EH (cell line): ENCODE results near the gene MICALL1.
"Not testable (repeated sequence)": the region's sequence is repeated elsewhere in the genome, so short reads cannot be mapped to it uniquely, and the experiment has no call there.

Experiments
- DNase-seq: peaks from one replicate; pipeline ENCODE4 v3.0.0-alpha.2; 2015; ENCODE audit warnings: low read depth

Gene MICALL1

DNA sequence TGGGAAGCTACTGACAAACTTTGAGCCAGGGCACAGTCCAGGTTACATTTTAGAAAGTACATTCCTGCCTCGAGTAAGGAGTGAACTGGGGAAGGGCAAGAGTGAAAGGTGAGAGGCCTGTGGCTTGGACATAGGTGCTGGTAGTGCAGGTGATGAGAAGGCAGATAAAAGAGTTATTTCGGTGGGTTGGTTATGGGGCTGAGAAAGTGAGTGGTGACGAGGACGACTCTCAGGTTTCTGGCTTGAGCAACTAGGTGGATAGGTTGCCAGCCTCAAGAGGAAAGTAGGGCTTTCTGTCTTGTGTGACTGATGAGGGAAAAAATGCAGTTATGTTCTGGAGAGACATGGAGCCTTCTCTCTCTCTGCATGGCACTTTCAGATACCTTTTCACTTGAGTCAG is 51.1 kb downstream of the MICALL1 start:
- DNase-seq: no peak

DNA sequence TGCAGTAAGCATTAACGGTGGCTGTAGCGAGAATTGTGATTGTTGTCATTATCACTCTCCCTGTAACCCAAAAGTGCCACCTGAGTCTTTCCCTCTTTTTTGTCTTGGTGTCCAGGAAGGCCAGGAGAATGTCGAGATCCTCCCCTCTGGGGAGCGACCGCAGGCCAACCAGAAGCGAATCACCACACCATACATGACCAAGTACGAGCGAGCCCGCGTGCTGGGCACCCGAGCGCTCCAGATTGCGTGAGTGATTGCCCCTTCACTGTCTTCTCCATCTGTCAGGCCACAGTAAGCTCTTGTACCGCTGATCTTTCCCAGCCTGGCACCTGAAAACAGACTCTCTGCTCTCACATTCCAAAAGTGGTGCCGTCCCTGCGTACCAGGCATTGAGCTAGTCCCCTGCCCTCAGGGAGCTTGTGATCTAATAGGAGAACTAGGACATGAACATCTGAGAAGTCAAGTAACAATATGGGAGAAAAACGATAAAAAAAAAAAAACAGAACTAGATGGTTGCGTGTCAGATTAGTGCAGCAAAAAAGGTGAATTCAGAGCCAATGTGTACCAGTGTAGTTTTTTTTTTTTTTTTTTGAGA is 53.2 kb downstream of the MICALL1 start:
- DNase-seq: no peak

DNA sequence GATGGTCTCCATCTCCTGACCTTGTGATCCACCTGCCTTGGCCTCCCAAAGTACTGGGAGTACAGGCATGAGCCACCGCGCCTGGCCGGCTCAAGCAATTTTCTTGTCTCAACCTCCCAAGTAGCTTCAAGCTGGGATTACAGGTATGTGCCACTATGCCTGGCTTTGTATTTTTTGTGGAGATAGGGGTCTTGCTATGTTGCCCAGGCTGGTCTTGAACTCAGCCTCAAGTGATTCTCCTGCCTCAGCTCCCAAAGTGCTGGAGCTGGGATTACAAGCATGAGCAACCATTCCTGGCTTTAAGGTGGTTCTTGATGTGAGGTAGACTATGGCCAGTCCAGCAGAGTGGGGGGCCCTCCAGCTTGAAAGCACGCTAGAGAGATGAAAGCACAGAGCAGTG is 55.0 kb downstream of the MICALL1 start:
- no peak for DNase-seq

DNA sequence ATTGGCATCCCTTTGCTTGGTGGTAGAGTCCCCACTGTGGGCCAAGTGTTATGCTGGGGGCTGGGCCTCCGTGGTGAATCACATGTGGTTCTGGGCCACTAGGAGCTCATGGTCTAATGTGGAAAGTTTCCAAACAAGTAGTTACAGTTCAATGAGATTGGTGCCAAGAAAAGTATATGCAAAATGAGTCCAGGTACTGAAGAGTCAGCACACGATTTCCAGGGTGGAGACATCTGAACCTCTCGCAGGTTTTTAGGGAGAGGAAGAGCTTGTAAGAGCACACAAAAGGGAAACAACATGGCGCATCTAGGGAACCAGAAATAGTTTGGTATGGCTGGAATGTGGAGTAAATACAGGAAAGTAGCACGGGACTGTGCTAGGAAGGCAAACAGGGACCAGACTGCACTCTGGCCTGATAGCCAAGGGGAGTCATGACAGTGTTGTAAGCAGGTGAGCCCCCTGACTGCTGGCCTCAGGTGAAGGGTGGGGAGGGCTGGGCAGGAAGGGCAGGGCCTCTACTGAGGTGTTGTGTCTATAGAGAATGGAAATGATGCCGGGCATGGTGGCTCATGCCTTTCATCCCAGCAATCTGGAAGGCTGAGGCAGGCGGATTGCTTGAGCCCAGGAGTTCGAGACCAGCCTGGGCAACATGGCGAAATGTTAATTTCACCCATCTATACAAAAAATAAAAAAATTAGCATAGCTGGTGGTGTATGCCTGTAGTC is 60.0 kb downstream of the MICALL1 start:
- peak; percentile 51 for DNase-seq

DNA sequence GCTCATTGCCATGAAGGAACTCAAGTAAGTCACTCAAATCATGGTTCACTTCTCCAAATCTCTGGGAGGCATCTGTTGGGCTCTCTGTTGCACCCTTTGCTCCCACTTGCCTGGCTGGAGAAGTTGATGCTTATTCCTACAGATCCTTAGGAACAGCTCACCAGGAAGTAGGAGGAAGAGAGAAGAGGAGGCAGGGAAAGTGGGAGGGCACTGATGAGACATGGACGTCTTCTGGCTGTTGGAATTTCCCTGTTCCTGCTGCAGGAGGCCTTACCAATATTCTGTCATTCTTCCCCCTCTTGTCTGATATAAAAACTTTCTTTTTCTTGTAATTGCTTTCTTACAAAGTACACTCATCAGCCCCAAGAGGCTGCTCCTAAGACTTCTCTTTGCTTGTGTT is 61.0 kb downstream of the MICALL1 start:
- DNase-seq: no peak

DNA sequence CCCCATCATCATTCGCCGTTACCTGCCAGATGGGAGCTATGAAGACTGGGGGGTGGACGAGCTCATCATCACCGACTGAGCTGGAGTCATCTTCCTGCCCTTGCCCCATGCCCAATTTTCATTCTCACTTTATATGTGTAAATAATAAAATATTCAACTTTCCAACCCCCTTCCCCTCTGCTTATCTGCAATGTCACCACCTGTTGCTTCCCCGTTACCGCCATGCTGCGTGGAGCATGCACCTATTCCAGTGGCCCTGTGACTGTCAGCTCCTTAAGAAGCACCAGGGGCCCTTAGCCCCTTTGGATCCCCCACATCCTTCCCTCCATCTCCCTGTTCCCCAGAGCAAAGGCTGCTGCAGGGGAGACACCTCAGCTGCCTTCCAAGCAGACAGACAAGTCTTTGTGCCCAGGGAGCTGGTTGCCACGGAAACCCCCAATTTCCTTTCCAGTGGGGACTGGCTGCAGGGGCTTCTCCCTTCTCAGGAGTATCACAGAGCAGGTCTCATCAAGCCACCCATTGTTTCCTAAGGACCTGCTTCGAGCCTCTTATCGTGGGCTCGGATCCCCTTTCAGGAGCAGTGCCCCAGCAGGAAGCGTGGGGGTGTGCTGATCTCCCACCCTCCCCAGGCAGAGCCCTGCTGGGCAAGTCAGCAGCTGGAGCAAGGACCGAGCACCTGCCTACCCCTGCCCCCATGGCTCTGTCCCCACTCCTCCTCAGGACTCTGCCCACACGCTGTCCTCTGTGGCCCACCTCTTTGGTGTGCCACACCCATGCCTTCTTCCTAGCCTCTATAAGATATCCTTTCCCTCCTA is 61.7 kb downstream of the MICALL1 start:
- no peak for DNase-seq

DNA sequence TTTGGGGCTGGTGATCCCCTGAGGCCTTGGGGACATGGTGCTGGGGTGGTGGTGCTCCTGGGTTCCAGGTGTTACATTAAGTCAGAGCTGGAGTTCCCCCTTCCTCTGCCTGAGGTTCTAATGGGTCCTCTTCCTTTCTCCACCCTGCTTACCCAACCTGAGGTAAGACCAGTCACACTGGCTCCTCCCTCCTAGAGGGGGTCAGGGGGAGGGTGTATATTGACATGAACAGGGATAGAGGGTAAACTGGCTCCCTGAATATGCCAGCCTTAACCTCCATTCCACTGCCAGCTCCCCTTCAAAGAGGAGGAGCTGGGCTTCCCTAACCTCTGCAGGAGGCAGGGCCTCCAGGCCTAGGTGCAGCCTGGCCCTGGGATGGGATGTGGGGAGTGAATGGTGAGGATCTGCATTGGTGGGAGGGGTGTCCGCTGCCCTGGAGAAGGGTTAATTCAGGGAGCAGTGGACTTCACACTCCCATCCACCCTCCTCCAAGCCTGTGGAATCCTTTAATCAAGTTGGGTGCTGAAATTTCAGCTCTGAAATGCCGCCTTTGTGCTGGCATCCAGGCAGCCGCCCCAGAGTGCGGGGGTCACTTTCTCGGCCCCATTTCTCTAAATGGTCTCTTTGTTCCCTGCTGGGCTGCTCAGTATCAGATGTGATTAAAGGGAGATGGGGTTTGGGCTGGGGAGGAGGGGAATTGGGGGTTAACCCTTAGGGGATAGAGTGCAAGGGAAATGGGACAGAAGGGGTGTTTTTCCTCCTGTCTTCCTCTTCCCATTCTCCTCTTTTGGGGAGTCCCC is 62.6 kb downstream of the MICALL1 start:
- no peak for DNase-seq

DNA sequence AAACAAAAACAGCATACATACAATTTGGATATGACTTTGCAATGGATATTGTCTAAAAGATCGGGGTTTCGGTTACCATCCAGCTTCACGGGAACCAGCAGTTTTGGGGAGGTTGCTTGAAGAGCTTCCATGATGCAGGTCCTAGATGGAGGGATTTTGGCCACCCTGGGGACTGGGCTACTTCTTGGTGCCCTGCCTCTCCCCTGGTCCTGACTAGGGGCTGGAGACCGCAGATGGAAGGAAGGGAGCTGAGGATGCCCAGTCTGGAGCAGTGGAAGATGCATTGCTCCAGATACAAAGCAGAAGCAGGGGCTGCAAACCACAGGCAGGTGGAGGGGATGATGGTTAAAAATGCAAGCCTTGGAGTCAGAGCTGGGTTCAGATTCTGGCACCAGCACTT is 64.8 kb downstream of the MICALL1 start:
- DNase-seq: no peak

DNA sequence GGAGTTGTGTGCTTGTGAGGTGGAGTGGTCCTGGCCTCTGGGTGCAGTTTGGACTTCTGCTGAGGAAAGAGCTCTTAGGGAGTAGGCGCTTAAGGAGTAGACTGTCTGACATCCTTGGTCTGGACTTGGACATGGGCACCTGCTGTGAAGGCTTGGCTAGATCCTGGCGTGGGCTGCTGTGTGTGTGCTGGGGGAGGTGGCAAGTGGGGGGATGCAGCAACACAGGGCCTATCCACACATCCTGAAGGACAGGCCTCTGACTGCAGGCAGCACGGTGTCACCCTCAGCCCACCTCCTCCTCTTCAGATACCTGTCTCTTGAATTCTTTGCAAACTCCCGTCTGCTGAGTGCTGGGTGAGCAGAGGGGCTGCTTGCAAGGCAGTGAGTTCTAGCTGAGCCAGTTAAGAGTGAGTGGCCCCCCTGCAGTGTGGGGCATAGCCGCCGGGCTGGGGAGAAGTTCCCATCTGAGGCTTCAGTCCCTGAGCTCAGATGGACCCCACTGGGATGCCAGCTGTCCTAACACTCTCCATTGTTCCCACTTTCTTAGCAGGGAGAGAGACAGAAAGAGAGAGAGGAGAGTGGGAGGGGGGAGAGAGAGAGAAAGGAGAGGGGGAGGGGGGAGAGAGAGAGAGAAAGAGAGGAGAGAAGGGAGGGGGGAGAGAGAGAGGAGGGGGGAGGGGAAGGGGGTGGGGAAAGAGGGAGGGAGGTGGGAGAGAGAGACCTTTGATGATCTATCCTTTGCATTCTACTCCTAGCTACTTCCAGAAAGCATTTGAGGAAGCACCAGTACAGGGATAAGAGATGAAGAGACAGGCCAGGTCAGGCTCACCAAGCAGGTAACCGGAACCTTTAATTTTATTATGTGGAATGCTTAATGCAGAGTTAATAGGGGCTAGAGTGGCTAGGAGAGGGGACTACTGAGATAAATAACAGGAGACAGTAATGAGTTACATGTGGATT is 65.7 kb downstream of the MICALL1 start:
- DNase-seq: no peak

DNA sequence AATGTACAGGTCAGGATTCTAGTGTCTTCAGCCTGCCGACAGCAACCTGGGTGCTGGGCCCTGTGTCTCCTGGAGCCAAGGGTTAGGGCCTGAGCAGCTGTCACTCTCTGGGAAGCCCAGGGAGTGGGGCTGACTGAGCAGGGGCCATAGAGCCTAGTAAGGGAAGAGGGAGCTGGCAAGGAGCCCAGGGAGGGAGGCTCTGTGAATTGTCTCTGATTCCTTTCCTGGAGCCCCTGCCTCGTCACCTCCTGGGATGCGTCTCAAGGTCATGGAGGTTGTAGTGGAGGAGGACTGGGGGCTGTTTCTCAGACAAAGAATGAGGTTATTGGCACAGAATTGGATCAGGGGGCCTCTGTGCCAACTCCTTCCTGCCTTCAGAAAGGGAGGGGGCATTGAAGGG is 66.4 kb downstream of the MICALL1 start:
- DNase-seq: no peak

DNA sequence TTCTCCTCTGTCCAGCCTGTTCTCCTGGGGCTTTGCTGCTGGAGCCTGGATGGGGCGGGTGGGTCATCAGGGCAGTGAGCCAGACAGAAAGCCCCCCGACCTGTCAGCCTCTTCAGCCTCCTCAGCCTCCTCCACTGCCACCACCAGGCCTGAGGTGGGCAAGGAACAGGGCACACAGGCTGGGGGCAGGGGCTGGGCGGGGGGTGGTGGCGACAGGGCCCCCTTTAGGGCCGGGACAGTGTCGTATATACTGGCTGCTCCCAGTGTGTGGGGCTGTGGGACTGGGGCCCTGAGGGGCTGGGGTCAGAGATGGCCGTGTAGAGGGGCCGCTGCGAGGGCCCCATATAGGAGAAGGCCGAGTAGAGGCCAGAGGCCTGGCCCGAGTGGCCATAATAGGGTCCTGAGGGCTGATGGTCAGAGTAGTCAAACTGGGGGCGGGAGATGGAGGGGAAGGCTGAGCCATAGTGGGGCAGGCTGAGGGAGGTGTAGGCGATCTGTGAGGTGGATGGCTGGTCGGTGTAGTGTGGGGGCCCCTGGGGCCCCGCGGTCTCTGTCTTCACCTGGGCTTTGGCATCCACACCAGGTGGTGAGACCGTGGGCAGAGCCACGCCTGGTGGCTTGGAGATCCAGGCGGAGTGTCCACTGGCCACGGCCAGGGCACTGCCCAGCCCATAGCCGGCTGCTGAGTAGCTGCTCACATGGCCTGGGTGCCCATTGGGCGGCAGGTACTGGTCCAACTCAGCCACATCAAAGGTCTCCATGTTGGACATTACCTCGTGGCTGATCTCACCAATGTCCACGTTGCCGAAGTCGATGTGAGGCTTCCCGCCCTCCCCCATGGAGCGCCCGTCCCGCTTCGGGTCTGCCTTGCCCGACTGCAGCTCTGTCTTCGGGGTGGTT is 67.4 kb downstream of the MICALL1 start:
- DNase-seq: no peak

DNA sequence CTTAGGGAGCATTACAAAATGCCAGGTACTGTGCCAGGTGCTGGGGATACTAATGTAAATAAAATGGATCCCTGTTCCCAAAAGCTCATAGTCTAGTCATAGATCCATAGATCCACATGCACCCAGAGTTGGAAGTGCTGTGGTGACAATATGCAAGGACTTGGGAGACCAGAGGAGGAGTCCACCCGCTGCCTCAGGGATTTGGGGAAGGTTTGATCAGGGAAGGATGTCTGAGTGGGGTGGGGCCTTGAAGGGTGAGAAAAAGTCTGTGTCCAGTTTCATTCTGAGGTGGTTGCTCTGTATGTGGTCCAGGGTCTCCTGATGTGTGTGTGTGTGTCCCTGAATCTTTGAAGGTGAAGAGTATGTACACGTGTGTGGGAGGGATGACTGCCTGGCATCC is 69.1 kb downstream of the MICALL1 start:
- no peak for DNase-seq

DNA sequence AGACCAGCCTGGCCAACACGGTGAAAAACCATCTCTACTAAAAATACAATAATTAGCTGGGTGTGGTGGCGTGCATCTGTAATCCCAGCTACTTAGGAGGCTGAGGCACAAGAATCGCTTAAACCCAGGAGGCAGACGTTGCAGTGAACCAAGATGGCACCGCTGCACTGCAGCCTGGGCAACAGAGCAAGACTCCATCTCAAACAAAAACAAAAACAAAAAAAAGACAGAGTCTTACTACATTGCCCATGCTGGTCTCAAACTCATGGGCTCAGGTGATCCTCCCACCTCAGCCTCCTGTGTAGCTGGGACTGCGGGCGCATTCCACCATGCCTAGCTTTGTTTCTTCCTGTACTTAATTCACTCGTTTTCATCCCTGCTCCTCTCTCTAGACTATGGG is 69.9 kb downstream of the MICALL1 start:
- DNase-seq: not testable (repeated sequence)

DNA sequence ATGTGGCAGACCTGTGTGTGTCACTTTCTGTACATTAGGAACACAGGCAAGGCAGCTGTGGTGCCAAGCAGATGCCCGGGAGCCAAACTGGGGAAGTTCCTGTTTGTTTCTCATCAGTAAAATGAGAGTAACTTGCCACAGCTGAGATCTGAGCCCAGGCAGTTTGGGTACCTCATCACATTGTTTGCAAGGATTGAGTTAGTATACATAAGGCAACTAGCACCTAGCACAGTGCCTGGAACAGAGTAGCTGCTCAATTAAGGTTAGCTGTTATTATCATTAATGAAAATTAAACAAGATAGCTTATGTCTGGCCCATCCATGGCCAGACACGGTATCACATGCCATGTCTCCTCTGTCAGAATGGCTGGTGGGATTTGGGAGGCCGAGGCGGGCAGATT is 70.5 kb downstream of the MICALL1 start:
- no peak for DNase-seq

DNA sequence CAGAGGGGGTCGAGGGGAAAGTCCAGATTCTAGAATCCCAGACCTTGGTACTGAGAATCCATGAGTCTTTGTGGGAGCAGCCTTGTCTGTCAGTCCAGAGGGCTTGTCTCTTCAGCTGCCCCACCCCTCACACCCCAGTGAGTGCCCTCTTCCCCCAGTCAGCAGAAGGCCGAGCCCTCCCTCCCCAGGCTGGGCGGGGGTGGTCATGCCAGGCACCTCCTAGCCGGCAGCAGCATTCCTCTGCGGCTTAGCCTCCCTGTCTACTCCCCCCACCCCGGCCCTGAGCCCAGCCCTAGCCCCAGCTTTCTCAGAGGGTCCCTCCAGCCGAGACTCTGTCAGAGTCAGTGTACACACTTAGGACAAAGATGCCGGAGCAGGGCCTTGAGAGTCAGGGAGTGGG is 73.7 kb downstream of the MICALL1 start:
- DNase-seq: no peak

DNA sequence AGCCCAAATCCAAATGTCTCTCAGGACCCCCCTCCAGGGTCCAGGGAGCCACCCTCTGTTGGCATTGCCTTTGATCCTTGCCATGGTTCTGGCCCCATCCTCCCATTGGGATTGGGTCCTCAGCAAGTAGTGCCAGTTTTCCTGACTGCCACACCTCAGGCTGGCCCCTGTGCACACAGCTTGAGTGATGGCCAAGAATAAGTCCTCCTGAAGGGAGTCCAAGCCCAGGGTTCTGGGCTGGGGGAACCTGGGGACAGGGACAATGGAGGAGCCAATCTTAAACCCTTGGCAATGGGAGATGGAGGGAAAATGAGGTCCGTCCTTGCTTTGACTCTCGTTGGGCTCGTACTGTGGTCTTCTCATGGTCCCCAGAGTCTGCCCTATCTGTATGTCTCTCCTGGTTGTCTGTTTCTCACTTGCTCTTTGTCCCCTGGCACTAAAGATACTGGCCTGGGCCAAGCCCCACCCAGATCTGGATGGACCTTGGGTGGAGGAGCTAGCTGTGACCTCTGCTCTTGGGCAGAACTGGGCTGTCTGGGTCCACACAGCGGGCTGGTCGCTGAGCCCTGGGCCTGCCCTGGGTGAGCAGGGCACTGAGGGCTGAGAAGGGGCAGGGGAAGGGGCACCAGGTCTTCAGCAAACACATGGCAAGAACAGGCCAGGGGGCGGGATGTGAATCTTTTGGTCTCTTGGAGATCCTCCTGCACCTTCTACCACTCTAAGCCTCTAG is 75.3 kb downstream of the MICALL1 start:
- DNase-seq: no peak

DNA sequence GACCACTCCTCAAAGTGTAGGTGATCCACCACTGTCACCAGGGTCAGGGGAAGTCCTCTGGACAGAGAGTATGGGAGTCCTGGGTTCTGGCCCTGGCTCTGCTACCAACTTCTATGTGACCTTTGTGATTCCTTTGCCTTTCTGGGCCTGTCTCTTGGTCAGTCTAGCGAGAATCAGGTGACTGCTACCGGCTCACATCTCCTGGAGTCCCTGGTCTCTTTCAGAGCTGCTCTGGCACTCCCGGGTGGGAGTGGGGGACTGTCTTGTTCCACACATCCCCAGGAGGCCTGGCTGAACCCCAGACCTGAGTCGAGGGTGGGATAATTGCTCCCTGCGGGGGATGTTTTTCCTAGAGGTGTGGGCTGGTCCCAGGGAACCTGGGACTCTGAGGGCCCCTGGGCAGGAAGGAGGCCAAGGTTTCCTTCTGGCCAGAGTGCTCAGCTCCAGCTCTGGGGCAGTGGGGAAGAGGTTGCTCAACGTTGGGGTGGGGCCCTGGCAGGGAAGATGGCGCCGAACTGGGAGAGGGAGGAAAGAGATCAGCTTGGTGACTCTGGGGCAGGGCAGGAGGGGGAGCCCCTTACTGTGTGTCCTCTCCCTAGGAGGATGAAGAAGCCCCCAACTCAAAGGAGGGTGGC is 76.2 kb downstream of the MICALL1 start:
- no peak for DNase-seq

DNA sequence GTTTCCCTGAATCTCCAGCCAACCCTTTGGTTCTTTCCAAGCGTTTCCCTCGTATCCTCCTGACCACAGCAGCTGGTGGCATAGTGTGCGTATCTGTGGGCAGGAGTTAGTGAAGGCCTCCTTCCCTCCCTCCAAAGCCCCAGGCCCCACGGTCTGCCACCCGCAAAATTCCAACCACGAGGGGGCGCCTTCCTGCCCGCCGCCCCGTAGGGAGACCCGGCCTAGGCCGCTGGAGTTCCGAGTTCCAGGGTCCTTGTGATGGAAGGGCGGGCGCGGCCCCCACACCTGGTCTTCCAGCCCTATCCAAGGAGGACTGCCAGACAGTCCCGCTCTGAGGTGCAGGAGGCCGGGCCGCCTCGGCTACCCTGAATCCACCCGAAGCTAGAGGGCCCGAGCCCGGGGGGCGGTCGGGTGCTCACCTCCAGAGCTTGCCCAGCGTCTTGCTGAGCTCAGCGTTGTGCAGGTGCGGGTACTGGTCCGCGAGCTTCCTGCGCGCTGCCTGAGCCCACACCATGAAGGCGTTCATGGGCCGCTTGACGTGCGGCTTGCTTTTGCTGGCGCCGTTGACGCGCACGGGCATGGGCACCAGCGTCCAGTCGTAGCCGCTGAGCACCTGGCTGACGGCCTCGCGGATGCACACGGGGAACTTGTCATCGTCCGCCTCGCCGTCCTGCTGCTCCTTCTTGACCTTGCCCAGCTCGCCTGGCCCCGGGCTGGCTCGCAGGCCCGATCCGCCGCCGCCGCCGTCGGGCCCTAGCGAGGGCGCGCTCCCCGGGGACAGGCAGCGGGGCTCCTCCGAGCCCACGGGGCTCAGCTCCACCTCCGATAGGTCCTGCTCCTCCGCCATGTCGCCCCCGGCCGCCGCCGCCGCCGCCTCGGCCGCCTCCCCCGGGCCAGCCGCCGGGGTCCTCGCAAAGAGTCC is 77.1 kb downstream of the MICALL1 start:
- DNase-seq: no peak
